Measurements from ENCODE around the gene FAM241A. TPM values are rescaled to one million over a fixed set of nuclear protein-coding genes. Genes with fewer than 3 reads are reported as not detected.

Gene FAM241A
- total RNA-seq, 1 experiment from 2014 or later: 0.90 TPM

DNA sequence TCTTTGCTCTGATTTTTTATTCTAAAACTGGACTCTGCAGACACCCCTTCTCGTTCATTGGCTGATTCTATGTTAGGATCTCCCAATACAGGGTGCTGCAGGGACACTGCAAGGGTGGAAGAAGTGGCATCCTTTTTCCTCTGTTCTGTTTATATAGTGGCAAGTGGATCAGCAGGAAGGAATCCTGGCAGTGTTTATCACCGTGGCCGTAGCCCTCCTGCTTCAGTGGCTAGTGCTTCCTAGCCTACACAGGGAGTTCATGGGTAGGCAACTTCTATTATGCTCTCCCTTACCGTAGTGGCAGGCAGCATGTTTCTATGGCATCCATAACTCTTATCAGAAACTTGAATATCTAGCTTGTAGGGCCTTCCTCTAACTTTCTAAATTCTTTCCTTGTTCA lies 79.9 kb downstream of the FAM241A start:
- no peak for DNase-seq (ENCODE audit: low read depth, low spot score)
- ChIA-PET CTCF (no interaction called here), POLR2A (no interaction called here)
- Histone ChIP-seq H3K4me3 (ENCODE audit: low read depth in 2 of 2, low read length in 2 of 2) (no peak overlapping the region), H3K27ac (ENCODE audit: low read length) (no peak overlapping the region), H3K4me1 (ENCODE audit: control insufficient read depth, insufficient read depth, low read length) (no peaks in the 10 kb centered on the region), H3K36me3 (ENCODE audit: control insufficient read depth, insufficient read depth, low read length) (no peaks in the 10 kb centered on the region), H3K9me3 (ENCODE audit: control insufficient read depth, insufficient read depth, low read depth, low read length) (no peaks in the 10 kb centered on the region), H3K27me3 (ENCODE audit: control insufficient read depth, insufficient read depth, low read length) (no peaks in the 10 kb centered on the region)
- no peak for ATAC-seq
- BruUV-seq (replicated peaks): no TSS peak
- in situ Hi-C loops (cut with HindIII; ENCODE audit: low pct_unique_long_range_greater_than_20kb, low sequenced_read_pairs) (no loop called here), intact Hi-C loops (cut with micrococcal nuclease; ENCODE audit: unreplicated experiment) (no loop called here)
- no peak for TF ChIP-seq SIN3A (IDR thresholded peaks at IDR 0.05; ENCODE audit: borderline replicate concordance, insufficient read depth, low read depth, low read length)
- no peak for TF ChIP-seq POLR2AphosphoS5 (IDR thresholded peaks at IDR 0.05; ENCODE audit: low read depth, low read length)
- TF ChIP-seq, protein P1, sequence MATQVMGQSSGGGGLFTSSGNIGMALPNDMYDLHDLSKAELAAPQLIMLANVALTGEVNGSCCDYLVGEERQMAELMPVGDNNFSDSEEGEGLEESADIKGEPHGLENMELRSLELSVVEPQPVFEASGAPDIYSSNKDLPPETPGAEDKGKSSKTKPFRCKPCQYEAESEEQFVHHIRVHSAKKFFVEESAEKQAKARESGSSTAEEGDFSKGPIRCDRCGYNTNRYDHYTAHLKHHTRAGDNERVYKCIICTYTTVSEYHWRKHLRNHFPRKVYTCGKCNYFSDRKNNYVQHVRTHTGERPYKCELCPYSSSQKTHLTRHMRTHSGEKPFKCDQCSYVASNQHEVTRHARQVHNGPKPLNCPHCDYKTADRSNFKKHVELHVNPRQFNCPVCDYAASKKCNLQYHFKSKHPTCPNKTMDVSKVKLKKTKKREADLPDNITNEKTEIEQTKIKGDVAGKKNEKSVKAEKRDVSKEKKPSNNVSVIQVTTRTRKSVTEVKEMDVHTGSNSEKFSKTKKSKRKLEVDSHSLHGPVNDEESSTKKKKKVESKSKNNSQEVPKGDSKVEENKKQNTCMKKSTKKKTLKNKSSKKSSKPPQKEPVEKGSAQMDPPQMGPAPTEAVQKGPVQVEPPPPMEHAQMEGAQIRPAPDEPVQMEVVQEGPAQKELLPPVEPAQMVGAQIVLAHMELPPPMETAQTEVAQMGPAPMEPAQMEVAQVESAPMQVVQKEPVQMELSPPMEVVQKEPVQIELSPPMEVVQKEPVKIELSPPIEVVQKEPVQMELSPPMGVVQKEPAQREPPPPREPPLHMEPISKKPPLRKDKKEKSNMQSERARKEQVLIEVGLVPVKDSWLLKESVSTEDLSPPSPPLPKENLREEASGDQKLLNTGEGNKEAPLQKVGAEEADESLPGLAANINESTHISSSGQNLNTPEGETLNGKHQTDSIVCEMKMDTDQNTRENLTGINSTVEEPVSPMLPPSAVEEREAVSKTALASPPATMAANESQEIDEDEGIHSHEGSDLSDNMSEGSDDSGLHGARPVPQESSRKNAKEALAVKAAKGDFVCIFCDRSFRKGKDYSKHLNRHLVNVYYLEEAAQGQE (IDR thresholded peaks at IDR 0.05; ENCODE audit: insufficient read depth in 1 of 2, low read depth in 2 of 2, low read length in 1 of 2): no peak
- no peak for TF ChIP-seq TCF7L2 (IDR thresholded peaks at IDR 0.05; ENCODE audit: low read depth, low read length)
- TF ChIP-seq, protein P2, sequence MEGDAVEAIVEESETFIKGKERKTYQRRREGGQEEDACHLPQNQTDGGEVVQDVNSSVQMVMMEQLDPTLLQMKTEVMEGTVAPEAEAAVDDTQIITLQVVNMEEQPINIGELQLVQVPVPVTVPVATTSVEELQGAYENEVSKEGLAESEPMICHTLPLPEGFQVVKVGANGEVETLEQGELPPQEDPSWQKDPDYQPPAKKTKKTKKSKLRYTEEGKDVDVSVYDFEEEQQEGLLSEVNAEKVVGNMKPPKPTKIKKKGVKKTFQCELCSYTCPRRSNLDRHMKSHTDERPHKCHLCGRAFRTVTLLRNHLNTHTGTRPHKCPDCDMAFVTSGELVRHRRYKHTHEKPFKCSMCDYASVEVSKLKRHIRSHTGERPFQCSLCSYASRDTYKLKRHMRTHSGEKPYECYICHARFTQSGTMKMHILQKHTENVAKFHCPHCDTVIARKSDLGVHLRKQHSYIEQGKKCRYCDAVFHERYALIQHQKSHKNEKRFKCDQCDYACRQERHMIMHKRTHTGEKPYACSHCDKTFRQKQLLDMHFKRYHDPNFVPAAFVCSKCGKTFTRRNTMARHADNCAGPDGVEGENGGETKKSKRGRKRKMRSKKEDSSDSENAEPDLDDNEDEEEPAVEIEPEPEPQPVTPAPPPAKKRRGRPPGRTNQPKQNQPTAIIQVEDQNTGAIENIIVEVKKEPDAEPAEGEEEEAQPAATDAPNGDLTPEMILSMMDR (IDR thresholded peaks at IDR 0.05): no peak

DNA sequence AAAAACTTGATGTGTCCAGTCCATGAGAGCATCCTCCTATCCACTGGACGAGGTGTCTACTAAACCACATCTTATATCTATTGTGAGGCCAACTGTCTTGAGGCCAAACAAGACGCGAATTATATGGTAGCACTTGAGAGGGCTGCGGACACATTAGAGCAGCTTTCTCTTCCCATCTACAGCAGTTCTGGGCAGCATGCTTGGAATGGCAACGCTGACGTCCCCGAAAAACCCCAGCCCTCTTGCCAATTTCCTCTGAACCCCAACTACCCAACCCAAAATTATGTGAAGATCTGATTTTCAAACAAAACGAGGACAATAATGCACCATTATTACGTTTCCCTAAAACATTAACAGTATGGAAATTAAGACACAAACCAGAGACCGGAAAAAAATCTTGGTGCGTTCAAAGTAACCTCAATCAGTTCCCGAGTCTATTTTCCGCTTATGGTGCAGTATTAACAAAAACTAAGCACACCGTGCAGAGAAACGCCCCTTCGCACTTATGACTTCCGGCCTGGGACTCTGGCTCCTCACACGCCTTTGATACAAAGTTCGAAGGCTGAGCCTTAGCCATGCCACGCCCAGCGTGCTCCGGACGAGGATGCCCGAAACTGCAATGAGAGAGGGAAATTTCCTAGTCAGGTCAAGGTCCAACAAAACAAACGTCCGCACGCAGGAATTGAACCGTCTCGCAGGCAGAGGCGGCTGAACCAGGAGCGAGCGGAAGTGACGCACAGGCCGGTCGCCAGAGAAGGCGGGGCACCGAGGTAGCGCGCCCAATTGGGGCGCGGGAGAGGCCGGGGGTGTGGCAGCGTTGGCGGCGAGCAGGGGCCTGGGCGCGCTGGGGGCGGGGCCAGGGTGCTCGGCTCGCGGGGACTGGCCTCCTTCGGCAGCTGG lies 85.9 kb downstream of the FAM241A start:
- ChIA-PET POLR2A (no interaction called here), CTCF (no interaction called here)
- Histone ChIP-seq H3K36me3 (ENCODE audit: control insufficient read depth, insufficient read depth, low read length) (peaks cover 2% of the 10 kb centered on the region; the same call in 1 of the 2 replicates), H3K27ac (ENCODE audit: low read length) (peak overlapping the region; percentile 95), H3K9me3 (ENCODE audit: control insufficient read depth, insufficient read depth, low read depth, low read length) (no peaks in the 10 kb centered on the region), H3K27me3 (ENCODE audit: control insufficient read depth, insufficient read depth, low read length) (no peaks in the 10 kb centered on the region), H3K4me1 (ENCODE audit: control insufficient read depth, insufficient read depth, low read length) (no peaks in the 10 kb centered on the region; the same call in 1 of the 2 replicates), H3K4me3 (ENCODE audit: low read depth in 2 of 2, low read length in 2 of 2) (peak overlapping the region; percentile 72 to 89)
- intact Hi-C loops (cut with micrococcal nuclease; ENCODE audit: unreplicated experiment): no loop called here
- BruUV-seq (replicated peaks): TSS peak; percentile 94
- ATAC-seq (peak; percentile 97), DNase-seq (ENCODE audit: low read depth, low spot score) (peak; percentile 91)
- in situ Hi-C loops (cut with HindIII; ENCODE audit: low pct_unique_long_range_greater_than_20kb, low sequenced_read_pairs): no loop called here
- TF ChIP-seq SIN3A (IDR thresholded peaks at IDR 0.05; ENCODE audit: borderline replicate concordance, insufficient read depth, low read depth, low read length) (no peak), POLR2AphosphoS5 (IDR thresholded peaks at IDR 0.05; ENCODE audit: low read depth, low read length) (peak; percentile 58), TCF7L2 (IDR thresholded peaks at IDR 0.05; ENCODE audit: low read depth, low read length) (peak; percentile 31)
- TF ChIP-seq, protein P1 (IDR thresholded peaks at IDR 0.05; ENCODE audit: insufficient read depth in 1 of 2, low read depth in 2 of 2, low read length in 1 of 2): no peak
- TF ChIP-seq, protein P2 (IDR thresholded peaks at IDR 0.05): no peak

Measured in Panc1 (cell line).